Progenitor cell of endocrine pancreas (in vitro differentiated cells): Measurements from ENCODE around the gene HECW1. TPM values are rescaled to one million over a fixed set of nuclear protein-coding genes. Genes with fewer than 3 reads are reported as not detected.

Experiments used
- DNase-seq: peaks from one replicate; pipeline ENCODE4 v3.0.0; 2021; ENCODE audit warnings: low spot score; ENCODE audit not compliant: unreplicated experiment
- H3K27ac Mint-ChIP-seq: 2 replicates; pipeline ENCODE4 v1.8.0; 2021; ENCODE audit warnings: mild to moderate bottlenecking, moderate library complexity, mixed read lengths
- H3K27me3 Mint-ChIP-seq: 2 replicates; pipeline ENCODE4 v1.8.0; 2021; ENCODE audit warnings: mixed read lengths
- H3K36me3 Mint-ChIP-seq: 2 replicates; pipeline ENCODE4 v1.8.0; 2022; ENCODE audit warnings: mixed read lengths; ENCODE audit not compliant: insufficient read depth
- H3K4me1 Mint-ChIP-seq: 2 replicates; pipeline ENCODE4 v1.8.0; 2021; ENCODE audit warnings: low read depth, mixed read lengths
- H3K4me3 Mint-ChIP-seq: 2 replicates; pipeline ENCODE4 v1.8.0; 2021; ENCODE audit warnings: low read depth, mild to moderate bottlenecking, moderate library complexity, mixed read lengths
- H3K9me3 Mint-ChIP-seq: 2 replicates; pipeline ENCODE4 v1.8.0; 2021; ENCODE audit warnings: low read depth, mixed read lengths
- total RNA-seq: library from RNA; stranded (reverse); gene quantifications from 2 replicates; pipeline ENCODE4 v1.2.1, GENCODE V29; 2021
- TF ChIP-seq, protein P1 (sequence below): fragments of 200-600 bp; sonication (generic); IDR thresholded peaks from one replicate; pipeline ENCODE4 v1.5.0; 2021; ENCODE audit warnings: antibody characterized with exemption, mild to moderate bottlenecking; ENCODE audit not compliant: unreplicated experiment

The HECW1 gene
- total RNA-seq, 1 donor from 2014 or later: 0.50 TPM

DNA sequence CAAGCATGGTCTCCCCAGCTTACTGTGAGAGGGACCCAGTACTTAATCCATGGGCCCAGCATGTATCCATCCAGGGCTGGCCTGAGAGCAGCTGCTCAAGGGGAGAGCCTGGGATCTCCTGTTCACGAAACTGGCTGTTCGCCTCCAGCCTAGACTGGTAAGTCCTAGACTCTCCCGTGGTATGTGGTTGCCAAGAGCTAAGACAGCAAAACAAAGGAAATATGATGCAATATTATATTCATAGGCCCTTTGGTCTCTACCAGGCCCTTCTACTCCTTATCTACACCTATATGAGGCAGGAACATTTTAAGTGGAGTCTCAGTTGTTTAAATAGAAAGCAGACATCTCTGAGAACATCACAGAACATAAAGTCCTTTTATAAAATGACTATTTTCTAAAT lies 441.6 kb downstream of the HECW1 start:
- H3K27me3 Mint-ChIP-seq: peaks cover 15% of the 10 kb centered on the region
- TF ChIP-seq, protein P1, sequence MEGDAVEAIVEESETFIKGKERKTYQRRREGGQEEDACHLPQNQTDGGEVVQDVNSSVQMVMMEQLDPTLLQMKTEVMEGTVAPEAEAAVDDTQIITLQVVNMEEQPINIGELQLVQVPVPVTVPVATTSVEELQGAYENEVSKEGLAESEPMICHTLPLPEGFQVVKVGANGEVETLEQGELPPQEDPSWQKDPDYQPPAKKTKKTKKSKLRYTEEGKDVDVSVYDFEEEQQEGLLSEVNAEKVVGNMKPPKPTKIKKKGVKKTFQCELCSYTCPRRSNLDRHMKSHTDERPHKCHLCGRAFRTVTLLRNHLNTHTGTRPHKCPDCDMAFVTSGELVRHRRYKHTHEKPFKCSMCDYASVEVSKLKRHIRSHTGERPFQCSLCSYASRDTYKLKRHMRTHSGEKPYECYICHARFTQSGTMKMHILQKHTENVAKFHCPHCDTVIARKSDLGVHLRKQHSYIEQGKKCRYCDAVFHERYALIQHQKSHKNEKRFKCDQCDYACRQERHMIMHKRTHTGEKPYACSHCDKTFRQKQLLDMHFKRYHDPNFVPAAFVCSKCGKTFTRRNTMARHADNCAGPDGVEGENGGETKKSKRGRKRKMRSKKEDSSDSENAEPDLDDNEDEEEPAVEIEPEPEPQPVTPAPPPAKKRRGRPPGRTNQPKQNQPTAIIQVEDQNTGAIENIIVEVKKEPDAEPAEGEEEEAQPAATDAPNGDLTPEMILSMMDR: no peak
- no peak for DNase-seq
- H3K9me3 Mint-ChIP-seq: no peaks in the 10 kb centered on the region
- H3K4me1 Mint-ChIP-seq: peaks cover 3% of the 10 kb centered on the region
- H3K4me3 Mint-ChIP-seq: no peak overlapping the region
- no peak overlapping the region for H3K27ac Mint-ChIP-seq
- no peaks in the 10 kb centered on the region for H3K36me3 Mint-ChIP-seq

DNA sequence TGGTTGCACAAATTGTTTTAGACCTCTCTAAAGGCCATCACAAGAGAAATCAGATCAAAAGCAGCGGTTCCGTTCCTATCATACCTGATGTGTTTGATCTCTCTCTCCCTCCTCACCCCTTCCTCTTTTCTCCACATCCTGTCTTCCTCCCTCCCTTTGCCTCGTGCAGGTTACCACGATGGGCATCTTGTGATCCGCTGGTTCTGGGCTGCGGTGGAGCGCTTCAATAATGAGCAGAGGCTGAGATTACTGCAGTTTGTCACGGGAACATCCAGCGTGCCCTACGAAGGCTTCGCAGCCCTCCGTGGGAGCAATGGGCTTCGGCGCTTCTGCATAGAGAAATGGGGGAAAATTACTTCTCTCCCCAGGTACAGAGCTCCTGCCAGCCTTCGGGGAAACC lies 442.0 kb downstream of the HECW1 start:
- peaks cover 3% of the 10 kb centered on the region for H3K4me1 Mint-ChIP-seq
- no peaks in the 10 kb centered on the region for H3K36me3 Mint-ChIP-seq
- peaks cover 15% of the 10 kb centered on the region for H3K27me3 Mint-ChIP-seq
- no peak overlapping the region for H3K27ac Mint-ChIP-seq
- H3K4me3 Mint-ChIP-seq: no peak overlapping the region
- no peaks in the 10 kb centered on the region for H3K9me3 Mint-ChIP-seq
- no peak for DNase-seq
- TF ChIP-seq, protein P1: no peak

DNA sequence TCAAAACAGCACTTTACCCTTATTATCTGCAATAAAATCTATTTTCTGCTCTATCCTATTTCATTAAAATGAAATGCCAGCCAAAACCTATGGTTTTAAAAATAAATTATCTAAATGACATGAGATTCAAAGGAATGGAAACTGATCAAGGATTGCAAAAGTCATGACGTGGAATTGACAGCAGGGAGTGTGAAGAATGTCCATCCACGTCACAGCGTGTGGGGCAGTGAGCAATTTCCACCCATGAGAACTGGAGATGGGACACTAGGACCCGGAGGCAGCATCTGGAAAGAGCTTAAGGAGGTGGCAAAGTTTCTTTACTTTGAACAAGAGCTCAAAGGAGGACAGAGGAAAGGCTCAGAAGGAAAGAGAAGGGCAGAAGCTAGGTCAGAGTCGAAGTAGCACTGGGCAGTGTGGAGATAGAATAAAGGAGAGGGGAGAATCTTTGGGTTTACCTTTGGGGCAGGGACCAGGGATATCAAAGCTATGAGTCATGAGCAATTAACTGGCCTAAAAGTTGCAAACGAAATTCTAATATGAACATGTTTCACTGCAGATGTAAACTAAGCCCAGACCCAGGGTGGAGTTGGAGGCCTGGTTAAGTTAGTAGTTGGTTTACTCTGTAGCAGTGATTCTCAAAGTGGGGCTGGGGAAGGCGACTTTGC lies 445.5 kb downstream of the HECW1 start:
- Mint-ChIP-seq H3K27me3 (peaks cover 15% of the 10 kb centered on the region), H3K4me1 (peaks cover 3% of the 10 kb centered on the region), H3K27ac (no peak overlapping the region), H3K9me3 (no peaks in the 10 kb centered on the region), H3K4me3 (no peak overlapping the region), H3K36me3 (no peaks in the 10 kb centered on the region)
- DNase-seq: no peak
- TF ChIP-seq, protein P1: no peak

DNA sequence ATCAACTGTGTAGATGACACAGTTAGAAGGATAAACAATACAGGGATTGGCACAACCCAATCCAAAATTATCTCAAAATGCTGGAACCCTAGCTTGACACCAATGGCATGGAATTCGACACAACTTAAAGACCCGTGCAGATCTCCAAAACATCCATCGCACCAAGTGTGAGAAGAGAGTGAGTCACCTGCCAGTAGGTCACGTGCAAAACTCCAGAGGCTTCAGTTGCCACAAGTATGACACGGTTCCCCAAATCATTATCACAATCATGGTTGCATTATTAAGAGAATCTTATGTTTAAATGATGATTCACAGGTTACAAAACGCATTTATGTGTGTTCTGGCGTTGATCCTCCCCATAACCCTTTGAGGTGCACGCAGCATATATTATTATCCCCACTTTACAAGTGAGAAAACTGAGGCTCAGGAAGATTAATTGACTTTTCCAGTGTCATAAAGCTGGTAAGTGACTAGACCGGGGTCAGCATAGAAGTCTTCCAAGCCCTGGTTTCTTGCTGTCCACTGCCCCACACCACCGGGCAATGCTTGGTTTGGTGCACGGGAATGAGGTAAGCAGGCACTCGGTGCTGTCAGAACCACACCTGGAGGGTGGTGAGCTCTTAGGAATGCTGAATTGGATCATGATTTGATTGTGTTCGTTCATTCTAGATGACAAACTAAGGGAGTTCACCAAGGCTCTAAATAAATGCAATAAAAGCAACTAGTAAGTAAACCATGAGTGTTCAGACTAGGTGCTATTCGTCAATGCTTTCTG lies 446.9 kb downstream of the HECW1 start:
- Mint-ChIP-seq H3K4me1 (peaks cover 3% of the 10 kb centered on the region), H3K36me3 (no peaks in the 10 kb centered on the region), H3K27ac (no peak overlapping the region), H3K4me3 (no peak overlapping the region), H3K9me3 (no peaks in the 10 kb centered on the region), H3K27me3 (peaks cover 15% of the 10 kb centered on the region)
- DNase-seq: no peak
- TF ChIP-seq, protein P1: no peak

DNA sequence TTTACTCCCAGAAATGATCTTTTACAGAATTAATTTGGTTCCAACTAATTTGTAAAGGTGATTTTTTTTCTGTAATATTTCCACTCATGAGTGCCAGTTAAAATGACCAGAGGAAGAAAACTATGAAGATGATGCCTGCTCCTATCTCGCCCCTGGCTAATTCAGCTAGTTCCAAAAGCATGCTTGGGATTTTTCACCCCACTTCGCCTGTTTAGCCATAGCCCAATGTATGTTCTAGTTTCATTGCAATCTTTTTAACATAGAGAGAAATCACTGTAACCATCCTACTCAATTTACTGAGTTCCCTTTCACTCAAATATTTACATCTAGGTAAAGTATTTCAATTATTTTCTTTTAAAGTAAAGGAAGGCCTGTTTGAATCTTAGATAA lies 447.5 kb downstream of the HECW1 start:
- TF ChIP-seq, protein P1: no peak
- H3K4me1 Mint-ChIP-seq: peaks cover 3% of the 10 kb centered on the region
- H3K36me3 Mint-ChIP-seq: no peaks in the 10 kb centered on the region
- H3K4me3 Mint-ChIP-seq: no peak overlapping the region
- H3K27ac Mint-ChIP-seq: no peak overlapping the region
- no peaks in the 10 kb centered on the region for H3K9me3 Mint-ChIP-seq
- peaks cover 10% of the 10 kb centered on the region for H3K27me3 Mint-ChIP-seq
- no peak for DNase-seq
